Endothelial cell of hepatic sinusoid (primary cell): ENCODE results near the gene MISP3.

Experiments
- in situ Hi-C: cut with HindIII; loops from 2 replicates; pipeline ENCODE4 v1.10.0; 2017; ENCODE audit warnings: low sequenced_read_pairs

The MISP3 gene

GRCh38 chr19:14078411-14078810 is 5.8 kb downstream of the MISP3 start:
- in situ Hi-C loops = loop anchor here (5.0 to 25.0 kb wide), 3 partner anchors 59 to 341 kb away; partner anchors contain the start of gene ASF1B

DNA sequence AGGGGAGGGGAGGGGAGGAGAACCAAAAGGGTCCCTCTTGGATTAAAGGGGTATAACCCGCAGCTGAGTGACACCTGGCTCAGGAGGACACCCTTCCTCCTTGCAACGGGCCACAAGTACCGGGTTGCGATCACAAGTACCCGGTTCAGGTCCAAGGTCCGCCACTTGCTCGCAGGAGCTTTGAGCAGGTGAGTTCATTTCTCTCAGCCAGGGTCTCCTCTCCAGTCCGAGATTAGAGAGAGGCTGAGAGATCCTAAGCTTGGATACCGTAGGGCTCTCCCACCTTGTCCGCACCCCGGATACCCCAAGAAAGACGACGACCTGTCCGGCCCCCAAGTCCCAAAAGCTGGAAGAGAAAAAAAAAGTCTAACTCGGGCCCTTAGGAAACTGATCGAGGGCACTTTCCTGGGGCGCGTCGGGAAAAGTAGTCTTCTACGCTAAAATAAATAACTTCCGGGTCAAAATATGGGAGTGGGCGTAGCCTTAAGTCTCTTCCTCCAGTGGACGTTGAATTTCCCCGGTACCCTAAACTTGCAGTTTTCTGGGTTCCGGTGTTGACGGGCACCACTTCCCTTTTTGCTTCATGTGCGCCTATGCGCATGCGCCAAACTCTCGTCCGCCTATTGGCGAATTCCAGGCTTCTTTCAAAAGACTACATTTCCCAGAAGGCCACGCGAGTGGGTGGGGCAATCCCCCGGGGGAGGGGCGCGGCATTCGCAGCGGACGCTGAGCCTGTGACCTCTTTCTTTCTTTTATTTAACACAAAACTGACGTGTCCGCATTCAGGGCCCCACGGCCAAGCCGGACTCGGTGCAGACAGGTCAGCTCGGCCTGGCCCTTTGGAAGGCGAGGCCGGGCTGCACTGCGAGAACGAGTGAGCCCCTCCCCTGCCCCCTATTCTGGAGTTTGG is 8.6 kb downstream of the MISP3 start:
- in situ Hi-C loops = loop anchor here (25.0 kb wide), 1 partner anchor 344 kb away; a partner anchor contains a TSS

DNA sequence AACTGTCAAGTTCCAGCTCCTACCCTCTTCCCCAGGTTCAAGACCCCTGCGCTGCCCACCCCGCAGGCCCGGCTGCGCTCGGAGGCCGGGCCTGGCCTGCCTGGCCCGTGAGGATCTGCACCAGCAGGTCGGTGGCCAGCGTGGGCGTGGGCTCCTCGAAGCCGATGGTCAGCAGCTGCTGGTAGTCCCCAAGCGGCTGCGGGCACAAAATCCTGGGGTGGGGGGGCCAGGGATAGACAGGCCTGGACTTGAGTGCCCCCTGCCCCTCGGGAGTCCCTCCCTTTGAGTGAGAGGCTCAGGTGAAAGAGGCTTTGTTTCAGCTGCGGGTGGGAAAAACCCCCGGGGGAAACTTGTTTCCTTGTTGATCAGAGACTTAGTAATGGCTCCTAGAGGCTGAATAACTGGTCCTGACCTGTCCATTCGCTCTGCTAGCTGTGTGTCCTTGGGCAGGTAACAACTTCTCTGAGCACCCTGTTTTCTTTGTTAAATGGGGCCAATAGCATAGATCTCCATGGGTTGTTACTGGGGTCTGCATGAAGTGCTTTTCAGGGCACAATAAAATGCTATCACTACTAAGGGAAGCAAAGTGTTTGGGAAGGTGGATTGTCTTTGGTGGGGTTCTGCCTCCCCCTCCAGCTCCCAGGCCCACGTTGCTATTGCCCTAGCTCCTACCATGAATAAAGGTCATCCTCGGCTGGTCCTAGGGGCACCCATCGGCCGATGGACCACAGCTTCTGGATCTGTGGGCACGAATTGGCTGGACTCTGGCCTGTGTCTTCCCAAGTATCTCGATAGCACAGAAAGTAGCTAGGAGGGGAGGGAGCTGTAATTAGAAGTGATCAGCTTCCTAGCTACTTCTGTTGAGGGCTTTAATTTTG is 9.4 kb downstream of the MISP3 start:
- in situ Hi-C loops = loop anchor here (25.0 kb wide), 1 partner anchor 345 kb away; a partner anchor contains a TSS

GRCh38 chr19:14082675-14082960 is 10.0 kb downstream of the MISP3 start:
- in situ Hi-C loops = loop anchor here (25.0 kb wide), 1 partner anchor 345 kb away; a partner anchor contains a TSS

- in situ Hi-C loops = loop anchor here (25.0 kb wide), 1 partner anchor 348 kb away; a partner anchor contains a TSS
Observed at GRCh38 chr19:14085309-14085995, 12.9 kb downstream of the MISP3 start, which contains the start of gene C19orf67. Gene C19orf67, minus strand, starts transcription at chr19:14085783. Its CDS starts 156 bp downstream, at chr19:14085627.

DNA sequence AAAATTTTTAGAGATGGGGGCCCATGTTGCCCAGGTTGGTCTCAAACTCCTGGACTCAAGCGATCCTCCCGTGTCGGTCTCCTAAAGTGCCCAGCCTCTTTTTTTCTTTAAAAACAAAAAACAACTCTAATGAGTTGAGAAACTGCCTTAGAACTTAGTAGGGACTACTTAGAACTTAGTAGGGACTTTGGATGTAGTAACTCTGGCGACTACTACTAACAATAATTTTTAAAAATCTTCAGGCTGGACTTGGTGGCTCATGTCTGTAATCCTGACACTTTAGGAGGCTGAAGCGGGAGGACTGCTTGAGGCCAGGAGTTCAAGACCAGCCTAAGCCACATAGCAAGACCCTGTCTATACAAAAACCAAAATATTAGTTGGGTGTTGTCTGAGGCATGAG is 13.5 kb downstream of the MISP3 start:
- in situ Hi-C loops = loop anchor here (25.0 kb wide), 1 partner anchor 349 kb away; a partner anchor contains a TSS

DNA sequence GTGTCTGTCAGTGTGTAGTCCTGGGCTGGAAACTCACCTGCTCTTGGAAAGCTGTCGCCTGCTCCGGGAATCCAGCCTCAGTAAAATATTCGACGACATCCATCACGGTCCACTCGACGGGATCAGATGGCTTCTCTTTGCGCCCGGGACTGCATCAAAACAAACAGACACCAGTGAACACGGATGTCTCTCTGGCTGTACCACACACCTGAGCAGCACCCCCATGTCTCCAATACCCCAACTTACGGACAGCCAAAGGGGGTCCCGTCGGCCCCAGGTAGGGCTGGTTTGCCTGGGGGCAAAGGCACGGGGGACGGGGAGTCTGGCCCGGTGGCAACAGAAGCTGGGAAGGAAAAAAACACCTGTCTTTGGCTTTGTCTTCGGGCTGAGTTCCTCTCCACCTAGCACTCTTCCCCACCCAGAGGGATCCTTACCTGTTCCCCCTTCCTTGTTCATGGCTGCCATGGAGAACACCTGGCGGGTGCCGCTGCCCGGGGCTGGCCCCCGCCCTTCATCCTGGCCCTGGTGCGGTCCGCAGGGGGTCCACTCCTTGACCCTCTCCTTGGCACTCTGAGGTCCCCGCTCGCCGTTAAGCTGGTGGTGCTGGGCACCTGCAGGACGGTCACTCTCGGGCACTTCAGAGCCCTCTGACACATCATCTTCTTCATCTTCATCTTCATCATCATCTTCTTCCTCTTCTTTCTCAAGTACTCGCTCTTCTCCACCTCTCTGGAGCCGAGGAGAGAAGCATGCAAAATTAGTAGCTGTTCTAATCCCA is 16.2 kb downstream of the MISP3 start:
- in situ Hi-C loops = loop anchor here (25.0 kb wide), 1 partner anchor 352 kb away; a partner anchor contains a TSS

DNA sequence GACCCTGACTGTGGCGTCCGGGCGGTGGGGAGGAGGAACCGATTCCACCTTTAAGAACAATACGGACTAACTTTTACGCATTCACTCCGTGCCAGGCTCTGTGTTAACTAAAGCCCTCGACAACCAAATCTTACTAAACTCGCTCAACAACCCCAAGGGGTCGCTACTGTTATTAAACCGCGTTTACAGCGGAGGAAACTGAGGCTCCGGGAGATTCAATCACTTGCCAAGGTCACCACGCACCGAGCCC is 16.8 kb downstream of the MISP3 start:
- in situ Hi-C loops = loop anchor here (25.0 kb wide), 1 partner anchor 352 kb away; a partner anchor contains a TSS

GRCh38 chr19:14089662-14090508 is 17.3 kb downstream of the MISP3 start:
- in situ Hi-C loops = loop anchor here (25.0 kb wide), 1 partner anchor 353 kb away; a partner anchor contains a TSS

DNA sequence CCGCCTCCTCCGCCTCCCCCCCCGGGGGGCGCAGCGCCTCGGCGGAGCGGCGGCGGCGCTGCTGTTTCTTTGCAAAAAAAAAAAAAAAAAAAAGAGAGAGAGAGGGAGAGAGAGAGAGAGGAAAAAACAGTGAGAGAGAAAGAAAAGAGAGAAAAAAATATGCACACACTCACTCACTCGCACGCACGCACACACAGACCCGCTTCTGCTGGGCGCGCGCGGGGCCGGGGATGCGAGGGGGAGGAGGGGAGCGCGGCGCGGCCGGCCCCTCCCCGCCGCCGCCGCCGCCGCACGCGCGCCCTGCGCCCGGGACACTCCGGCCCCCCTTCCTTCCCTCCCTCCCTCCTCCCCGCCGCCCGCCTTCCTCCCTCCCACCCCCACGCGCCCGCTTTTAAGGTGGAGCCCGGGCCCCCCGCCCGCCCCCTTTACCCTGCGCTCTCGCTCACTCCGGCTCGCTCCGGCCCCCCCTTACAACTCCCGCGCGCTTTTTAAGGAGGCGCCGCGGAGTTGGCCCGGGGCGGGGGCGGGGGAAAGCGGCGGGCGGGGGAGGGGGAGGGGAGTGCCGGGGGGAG is 18.0 kb downstream of the MISP3 start, which contains the start of gene SAMD1:
SAMD1 (minus strand) TSS at position 243 of the 572 bp plus-strand sequence.
- in situ Hi-C loops = loop anchor here (25.0 kb wide), 1 partner anchor 353 kb away; a partner anchor contains a TSS

DNA sequence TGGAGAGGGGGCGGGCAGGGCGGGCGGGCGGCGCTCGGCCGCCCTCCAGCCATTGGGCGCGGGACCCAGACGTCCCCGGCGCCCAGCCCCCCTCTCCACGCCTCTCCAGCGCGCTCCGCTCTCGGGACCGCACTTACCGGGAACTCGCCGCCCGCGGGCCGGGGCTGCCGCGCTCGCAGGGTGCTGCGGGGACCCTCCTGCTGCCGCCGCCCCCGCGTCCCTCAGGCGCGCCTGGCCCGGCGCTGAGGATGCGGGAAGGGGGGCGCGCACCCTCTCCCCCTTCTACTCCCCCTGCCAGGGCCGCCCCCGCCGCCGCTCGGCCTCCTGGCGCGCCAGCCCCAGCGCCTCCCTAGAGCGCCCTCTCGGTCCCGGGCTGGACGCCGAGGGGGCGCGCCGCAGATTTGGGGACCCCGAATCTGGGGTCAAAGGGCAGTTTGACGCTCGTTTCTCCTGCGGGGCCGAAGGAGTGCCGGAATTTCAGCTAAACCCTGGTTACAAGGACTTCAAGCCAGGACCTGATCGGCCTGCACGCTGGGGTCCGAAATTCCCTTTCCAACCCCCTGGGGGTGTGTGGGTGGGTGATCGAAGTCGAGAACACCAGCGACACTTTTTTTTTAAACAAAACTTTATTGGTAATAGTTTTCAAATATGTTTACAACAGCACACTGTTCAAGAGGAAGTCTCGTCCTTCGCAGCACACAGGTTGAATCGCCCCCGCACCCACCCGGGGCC is 18.7 kb downstream of the MISP3 start:
- in situ Hi-C loops = loop anchor here (25.0 kb wide), 1 partner anchor 354 kb away; a partner anchor contains a TSS

GRCh38 chr19:14091813-14092462 is 19.4 kb downstream of the MISP3 start:
- in situ Hi-C loops = loop anchor here (25.0 kb wide), 1 partner anchor 355 kb away; a partner anchor contains a TSS

DNA sequence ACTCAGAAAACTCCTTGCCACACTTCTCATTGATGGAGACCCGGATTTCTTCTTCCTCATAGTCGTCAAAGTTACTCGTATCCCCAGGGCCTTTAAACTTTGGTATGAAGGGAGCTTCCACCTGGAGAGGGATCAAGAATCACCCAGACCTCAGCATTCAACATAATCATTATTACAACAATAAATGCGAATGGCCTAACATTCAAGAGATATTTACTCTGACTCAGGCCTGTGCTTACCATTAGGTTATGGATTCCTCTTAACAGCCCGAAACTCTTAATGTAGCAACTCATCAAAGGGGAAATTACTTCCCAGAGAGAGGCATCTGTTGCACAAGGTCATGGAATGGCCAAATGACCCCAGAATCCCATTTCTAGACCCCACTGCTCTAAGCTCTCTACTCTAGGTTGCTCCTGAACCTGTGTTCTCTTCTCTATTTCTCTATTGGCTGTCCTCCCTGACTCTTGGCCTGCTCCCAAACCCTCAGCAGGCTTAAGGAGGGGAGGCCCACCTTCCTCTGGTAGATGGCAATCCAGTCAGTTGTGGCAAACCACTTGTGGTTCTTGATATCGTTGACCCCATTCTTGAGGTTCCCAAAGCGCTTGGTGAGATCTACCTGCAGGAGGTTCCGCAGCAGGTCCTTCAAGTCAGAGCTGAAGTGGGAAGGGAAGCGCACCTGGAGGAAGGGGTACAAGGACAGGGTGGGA is 20.7 kb downstream of the MISP3 start:
- in situ Hi-C loops = loop anchor here (25.0 kb wide), 1 partner anchor 356 kb away; a partner anchor contains a TSS

DNA sequence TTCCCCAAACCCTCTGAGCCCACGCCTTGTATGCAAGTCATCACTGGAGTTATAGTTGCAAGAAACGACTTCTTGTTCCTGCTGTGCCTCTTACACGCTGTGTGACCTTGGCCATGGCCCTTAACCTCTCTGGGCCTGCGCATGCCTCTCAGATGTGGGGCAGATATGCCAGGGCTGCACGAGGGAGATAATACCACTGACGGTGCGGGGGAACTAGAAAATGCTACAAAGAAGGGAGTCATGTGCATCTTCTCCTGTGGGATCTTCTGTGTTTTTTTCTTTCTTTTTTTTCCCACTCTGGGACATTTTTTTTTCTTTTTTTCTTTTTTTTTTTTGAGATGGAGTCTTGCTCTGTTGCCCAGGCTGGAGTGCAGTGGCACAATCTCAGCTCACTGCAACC is 22.3 kb downstream of the MISP3 start:
- in situ Hi-C loops = loop anchor here (25.0 kb wide), 1 partner anchor 358 kb away; a partner anchor contains a TSS

GRCh38 chr19:14096272-14096992 is 23.8 kb downstream of the MISP3 start:
- in situ Hi-C loops = loop anchor here (25.0 kb wide), 1 partner anchor 359 kb away; a partner anchor contains a TSS
